Measurements from ENCODE around the gene ESPL1.

Gene ESPL1

DNA sequence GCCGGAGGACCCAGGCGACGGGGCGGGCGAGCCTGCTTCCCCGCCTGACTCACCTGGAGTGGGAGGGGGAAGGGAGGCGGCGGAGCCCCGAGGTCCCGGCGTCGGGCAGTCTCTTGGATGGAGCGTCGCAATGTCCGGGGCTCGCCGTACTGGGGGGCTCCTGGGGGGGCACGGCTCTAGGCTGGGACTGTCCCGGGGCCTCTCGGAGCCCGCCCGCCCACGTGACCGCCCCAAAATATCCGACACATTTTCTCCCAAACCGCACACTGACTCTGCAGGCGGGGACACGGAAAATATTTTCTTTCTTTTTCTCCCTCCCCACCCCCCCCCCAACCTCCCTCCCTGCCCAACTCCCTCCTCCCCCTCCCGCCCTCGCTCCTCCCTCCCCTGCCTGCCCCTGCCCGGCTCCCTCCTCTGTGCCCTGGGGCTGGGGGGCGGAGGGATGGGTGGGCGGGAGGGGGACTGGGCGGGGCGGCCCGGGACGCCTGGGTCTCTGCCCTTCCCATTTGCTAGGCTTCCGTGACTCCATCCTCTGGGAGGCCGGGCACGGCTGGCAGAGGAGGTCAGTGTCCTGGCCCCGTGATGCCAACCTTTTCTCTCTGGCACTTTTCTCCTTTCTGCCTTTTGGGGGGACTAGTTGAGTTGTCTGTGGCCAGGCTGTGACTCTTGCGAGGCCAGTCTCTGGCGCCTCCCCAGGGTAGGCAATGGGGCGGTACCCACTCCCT lies 36.0 kb upstream of the ESPL1 start, which contains the start of gene RARG:
Gene RARG, minus strand, starts transcription at position 289 of the 725 bp plus-strand sequence. CDS start 4,664 bp downstream, outside the sequence.
- DNase-seq: no peak

GRCh38 chr12:53232646-53233461 lies 35.2 kb upstream of the ESPL1 start:
- no peak for DNase-seq

- DNase-seq: no peak
These were observed 34.4 kb upstream of the ESPL1 start for GRCh38 chr12:53233671-53234121.

DNA sequence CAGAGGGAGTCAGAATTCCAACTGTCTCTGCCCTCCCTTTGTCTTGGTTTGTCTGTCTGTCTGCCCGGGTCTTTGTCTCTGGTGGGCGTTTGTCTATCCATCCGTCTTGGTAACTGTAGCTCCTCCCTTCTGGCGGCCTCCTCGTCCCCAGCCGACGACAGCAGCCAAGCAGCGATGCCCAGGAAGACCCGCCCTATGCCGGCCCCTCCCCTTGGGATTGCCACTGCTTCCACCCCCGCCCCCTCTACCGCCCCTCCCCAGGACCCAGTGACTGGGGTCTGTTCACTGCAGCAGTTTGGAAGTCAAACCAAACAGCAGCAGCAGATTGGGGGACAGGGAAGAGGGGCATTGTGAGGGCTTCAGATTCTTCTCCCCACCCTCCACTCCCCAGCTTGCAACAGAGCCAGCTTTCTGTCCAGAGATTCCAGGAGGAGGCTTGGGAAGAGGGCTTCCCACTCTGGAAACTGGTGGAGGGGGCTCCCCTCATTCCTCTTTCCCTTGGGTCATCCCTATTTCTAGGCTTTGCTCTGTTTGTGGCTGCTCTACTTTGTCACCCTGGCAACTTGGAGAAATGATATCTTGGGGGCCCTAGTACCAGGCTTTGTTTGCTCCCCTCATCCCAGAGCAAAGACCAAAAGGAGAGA lies 33.7 kb upstream of the ESPL1 start:
- DNase-seq: peak in 1 of 2 experiments; percentile 4

GRCh38 chr12:53235164-53235563 lies 32.9 kb upstream of the ESPL1 start:
- DNase-seq: no peak

- no peak for DNase-seq
These were observed 32.2 kb upstream of the ESPL1 start for GRCh38 chr12:53235742-53236442.

DNA sequence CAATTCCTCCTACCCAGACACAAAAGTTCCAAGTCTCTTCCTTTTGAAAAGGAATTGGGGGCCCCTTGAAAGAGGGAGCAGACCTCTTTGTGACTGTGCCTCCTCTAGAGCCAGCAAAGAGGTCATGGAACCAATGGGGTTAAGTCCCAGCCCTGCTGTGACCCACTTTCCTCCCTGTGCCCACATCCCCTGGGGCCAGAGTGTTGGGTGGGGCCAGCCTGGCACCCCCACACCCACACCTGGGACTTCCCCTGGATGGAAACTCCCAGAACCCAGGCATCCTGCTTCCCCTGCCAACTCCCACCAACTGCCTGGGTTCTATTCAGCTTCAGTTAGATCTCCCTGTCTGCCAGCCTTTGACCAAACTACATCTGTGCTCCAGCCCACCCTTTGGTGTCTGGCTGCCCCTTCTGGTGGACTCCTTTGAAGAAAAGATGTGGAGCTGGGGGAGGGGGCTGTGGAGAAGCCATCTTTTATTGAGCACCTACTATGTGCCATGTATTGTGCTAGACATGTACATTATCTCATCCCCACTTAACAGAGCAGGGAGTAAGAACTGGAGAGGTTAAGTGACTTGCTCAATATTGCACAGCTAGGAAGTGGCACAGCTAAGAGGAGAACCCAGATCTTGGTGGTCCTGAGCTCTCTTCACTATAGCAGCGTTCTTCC lies 31.5 kb upstream of the ESPL1 start:
- no peak for DNase-seq

- no peak for DNase-seq
These were observed 28.3 kb upstream of the ESPL1 start for GRCh38 chr12:53239643-53240258.

GRCh38 chr12:53241623-53242412 lies 26.3 kb upstream of the ESPL1 start:
- no peak for DNase-seq

- DNase-seq: no peak
These were observed 23.8 kb upstream of the ESPL1 start for GRCh38 chr12:53244337-53244736.

GRCh38 chr12:53245286-53245685 lies 22.8 kb upstream of the ESPL1 start:
- no peak for DNase-seq

- peak; percentile 28 to 76 for DNase-seq
These were observed 16.4 kb upstream of the ESPL1 start for GRCh38 chr12:53251477-53252348.

- DNase-seq: no peak
These were observed 15.7 kb upstream of the ESPL1 start for GRCh38 chr12:53252349-53252916.

DNA sequence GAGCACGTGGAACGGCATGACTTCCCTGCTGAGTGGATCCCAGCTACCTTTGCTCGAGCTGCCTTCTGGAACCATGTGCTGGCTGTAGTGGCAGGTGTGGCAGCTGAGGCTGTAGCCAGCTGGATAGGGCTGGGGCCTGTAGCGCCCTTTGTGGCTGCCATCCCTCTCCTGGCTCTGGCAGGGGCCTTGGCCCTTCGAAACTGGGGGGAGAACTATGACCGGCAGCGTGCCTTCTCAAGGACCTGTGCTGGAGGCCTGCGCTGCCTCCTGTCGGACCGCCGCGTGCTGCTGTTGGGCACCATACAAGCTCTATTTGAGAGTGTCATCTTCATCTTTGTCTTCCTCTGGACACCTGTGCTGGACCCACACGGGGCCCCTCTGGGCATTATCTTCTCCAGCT lies 14.8 kb upstream of the ESPL1 start:
- DNase-seq: no peak

GRCh38 chr12:53254816-53255545 lies 13.1 kb upstream of the ESPL1 start:
- DNase-seq: no peak

- no peak for DNase-seq
These were observed 12.1 kb upstream of the ESPL1 start for GRCh38 chr12:53255996-53256395.

DNA sequence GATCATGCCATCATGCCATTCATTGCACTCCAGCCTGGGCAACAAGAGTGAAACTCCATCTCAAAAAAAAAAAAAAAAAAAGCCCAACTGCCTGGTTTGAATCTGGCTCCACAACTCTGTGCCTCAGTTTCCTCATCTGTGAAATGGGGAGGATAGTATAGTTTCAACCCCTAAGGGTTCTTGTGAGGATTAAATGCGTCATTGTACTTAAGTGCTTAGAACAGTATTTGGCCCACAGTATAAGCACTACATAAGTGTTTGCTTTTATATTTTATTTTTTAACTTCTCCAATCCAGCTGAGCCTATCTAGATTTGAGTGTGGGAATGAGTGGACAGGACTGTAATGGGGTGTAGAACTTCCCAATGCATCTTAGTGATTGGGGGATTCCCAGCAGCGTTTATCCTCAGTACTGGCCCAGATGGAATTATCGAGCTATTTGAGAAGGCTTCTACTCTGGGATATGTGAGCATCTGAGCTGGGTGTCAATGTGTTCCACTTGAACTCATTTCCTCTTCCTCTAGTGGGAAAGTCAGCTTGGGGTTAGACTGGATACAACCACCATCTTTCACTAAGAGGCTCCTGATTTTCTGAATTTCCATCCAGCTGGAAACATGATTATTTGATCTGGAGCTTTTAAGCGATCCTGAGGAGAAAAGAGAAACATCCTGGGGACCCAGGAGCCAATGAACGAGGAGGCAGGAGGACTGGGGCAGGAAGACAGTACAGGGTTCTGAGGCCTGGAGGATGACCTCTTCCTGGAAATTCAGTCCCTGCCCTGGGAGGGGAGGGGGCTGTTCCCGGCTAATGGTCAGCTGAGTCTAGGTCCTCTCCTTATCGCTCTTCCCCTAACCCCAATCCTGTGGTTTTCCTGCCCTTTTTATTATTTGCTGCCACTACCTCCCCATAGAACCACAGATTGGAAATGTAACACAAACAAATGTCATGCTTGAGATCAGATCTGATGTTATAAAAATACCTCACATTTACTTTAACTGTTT lies 9.3 kb upstream of the ESPL1 start:
- no peak for DNase-seq

DNA sequence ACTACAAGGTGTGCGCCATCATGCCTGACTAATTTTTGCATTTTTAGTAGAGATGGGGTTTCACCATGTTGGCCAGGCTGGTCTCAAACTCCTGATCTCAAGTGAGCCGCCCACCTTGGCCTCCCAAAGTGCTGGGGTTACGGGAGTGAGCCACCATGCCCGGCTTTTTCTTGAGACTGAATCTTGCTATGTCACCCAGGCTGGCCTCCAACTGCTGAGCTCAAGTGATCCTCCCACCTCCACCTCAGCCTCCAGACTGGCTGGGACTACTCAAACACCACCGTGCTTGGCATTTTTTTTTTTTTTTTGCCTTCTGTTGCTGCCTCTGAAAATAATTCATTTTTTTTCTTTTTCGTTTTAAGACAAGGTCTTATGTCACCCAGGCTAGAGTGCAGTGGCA lies 8.2 kb upstream of the ESPL1 start:
- DNase-seq: no peak

All from NCI-H1930 (cell line).